Vagina (tissue), 2 donors: ENCODE results near the gene AFF3.

Experiments used
- POLR2A ChIP-seq, 2 donors: fragments of 450-650 bp; IDR thresholded peaks; one replicate each; pipeline ENCODE4 v1.6.1; 2017; ENCODE audit warnings: antibody characterized with exemption in 2 of 2, mild to moderate bottlenecking in 2 of 2, moderate library complexity in 2 of 2
- POLR2AphosphoS5 ChIP-seq, 2 donors: sonication (generic); formaldehyde crosslinking; IDR thresholded peaks; one replicate each; pipeline ENCODE4 v1.9.0; 2017; ENCODE audit warnings: antibody characterized with exemption in 2 of 2, mild to moderate bottlenecking in 2 of 2, low read depth in 1 of 2; ENCODE audit not compliant: insufficient read depth in 1 of 2
- TF ChIP-seq, protein P1 (sequence below), 3 experiments: fragments of 450-650 bp in 2 of 3; fragments of 200-600 bp in 1 of 3; sonication (generic) in 1 of 3; IDR thresholded peaks; one replicate each; pipeline ENCODE4 v1.5.1; 2017 to 2019; ENCODE audit warnings: antibody characterized with exemption in 3 of 3, mild to moderate bottlenecking in 2 of 3, moderate library complexity in 2 of 3

DNA sequence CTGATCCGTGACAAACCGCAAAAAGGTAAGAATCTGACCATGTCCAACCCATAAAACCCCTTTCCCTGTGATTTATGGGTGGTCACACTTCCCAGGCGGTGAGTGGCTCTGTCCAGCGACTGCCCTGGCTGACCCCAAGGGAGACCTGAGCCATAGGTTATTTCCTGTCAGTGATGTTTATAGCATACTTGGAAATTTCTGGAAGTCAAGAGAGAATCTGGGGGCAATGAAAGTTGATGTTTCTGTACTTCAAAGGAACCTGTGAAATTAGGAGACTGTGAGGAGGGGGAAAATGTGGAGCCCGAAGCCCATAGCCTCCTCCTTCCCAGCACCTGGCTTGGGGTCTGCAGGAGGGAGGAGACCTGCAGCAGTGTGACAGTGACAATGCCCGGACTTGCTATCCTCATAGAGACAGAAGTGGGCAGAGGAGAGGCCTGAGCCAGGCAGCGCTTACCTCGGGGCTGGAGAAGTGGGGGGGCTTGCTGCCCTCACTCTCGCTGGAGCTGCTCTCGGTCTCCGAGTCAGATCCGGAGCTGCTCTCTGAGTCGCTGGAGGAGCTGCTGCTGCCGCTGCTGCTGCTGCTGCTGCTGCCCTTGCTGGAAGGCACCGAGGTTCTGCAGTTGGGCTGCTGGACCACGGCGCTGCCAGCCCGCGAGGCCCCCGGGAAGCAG is 541.3 kb downstream of the AFF3 start:
- TF ChIP-seq POLR2A (IDR thresholded peaks at IDR 0.05) (no peak), POLR2AphosphoS5 (IDR thresholded peaks at IDR 0.05; ENCODE audit: insufficient read depth in 1 of 2, low read depth in 1 of 2) (no peak)
- TF ChIP-seq, protein P1, sequence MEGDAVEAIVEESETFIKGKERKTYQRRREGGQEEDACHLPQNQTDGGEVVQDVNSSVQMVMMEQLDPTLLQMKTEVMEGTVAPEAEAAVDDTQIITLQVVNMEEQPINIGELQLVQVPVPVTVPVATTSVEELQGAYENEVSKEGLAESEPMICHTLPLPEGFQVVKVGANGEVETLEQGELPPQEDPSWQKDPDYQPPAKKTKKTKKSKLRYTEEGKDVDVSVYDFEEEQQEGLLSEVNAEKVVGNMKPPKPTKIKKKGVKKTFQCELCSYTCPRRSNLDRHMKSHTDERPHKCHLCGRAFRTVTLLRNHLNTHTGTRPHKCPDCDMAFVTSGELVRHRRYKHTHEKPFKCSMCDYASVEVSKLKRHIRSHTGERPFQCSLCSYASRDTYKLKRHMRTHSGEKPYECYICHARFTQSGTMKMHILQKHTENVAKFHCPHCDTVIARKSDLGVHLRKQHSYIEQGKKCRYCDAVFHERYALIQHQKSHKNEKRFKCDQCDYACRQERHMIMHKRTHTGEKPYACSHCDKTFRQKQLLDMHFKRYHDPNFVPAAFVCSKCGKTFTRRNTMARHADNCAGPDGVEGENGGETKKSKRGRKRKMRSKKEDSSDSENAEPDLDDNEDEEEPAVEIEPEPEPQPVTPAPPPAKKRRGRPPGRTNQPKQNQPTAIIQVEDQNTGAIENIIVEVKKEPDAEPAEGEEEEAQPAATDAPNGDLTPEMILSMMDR (IDR thresholded peaks at IDR 0.05) = no peak
